Measurements from ENCODE around the gene CD164L2.

The CD164L2 gene

DNA sequence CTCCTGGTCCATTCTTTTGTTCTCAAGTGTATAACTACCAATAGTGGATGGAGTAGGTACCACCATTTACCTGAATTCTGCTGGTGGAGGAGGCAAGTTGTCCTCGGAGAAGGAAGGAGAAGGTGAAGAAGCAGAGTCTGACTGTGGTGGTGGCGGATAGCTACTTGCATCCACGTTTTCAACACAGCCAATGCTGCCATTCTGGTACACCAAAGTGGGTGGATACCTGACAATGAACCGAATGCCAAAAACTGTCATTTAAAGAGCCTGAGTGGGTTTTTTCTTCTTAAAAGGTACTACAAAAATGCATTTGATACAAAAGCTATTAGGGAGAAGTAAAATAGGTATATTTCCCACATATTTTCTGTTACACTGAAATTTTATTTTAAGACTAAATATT, 29.4 kb upstream of the CD164L2 start:
- ATAC-seq: no peak
- no peak for TF ChIP-seq CSDC2 (CRISPR knock-in tag; IDR thresholded peaks at IDR 0.05)
- no peak for TF ChIP-seq GLIS3 (CRISPR knock-in tag; IDR thresholded peaks at IDR 0.05)
- TF ChIP-seq, protein P1, sequence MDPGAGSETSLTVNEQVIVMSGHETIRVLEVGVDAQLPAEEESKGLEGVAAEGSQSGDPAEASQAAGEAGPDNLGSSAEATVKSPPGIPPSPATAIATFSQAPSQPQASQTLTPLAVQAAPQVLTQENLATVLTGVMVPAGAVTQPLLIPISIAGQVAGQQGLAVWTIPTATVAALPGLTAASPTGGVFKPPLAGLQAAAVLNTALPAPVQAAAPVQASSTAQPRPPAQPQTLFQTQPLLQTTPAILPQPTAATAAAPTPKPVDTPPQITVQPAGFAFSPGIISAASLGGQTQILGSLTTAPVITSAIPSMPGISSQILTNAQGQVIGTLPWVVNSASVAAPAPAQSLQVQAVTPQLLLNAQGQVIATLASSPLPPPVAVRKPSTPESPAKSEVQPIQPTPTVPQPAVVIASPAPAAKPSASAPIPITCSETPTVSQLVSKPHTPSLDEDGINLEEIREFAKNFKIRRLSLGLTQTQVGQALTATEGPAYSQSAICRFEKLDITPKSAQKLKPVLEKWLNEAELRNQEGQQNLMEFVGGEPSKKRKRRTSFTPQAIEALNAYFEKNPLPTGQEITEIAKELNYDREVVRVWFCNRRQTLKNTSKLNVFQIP (CRISPR knock-in tag; IDR thresholded peaks at IDR 0.05; ENCODE audit: borderline replicate concordance, low read depth): no peak
- no peak for TF ChIP-seq ZNF8 (CRISPR knock-in tag; IDR thresholded peaks at IDR 0.05)
- no peak for TF ChIP-seq ZNF70 (CRISPR knock-in tag; IDR thresholded peaks at IDR 0.05)
- TF ChIP-seq, protein P2, sequence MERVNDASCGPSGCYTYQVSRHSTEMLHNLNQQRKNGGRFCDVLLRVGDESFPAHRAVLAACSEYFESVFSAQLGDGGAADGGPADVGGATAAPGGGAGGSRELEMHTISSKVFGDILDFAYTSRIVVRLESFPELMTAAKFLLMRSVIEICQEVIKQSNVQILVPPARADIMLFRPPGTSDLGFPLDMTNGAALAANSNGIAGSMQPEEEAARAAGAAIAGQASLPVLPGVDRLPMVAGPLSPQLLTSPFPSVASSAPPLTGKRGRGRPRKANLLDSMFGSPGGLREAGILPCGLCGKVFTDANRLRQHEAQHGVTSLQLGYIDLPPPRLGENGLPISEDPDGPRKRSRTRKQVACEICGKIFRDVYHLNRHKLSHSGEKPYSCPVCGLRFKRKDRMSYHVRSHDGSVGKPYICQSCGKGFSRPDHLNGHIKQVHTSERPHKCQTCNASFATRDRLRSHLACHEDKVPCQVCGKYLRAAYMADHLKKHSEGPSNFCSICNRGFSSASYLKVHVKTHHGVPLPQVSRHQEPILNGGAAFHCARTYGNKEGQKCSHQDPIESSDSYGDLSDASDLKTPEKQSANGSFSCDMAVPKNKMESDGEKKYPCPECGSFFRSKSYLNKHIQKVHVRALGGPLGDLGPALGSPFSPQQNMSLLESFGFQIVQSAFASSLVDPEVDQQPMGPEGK (CRISPR knock-in tag; IDR thresholded peaks at IDR 0.05; ENCODE audit: borderline replicate concordance): no peak
- no peak for TF ChIP-seq ARNTL (CRISPR knock-in tag; IDR thresholded peaks at IDR 0.05; ENCODE audit: borderline replicate concordance, low read depth)
- TF ChIP-seq BACH2 (CRISPR knock-in tag; IDR thresholded peaks at IDR 0.05; ENCODE audit: borderline replicate concordance): no peak
- TF ChIP-seq ZFP3 (CRISPR knock-in tag; IDR thresholded peaks at IDR 0.05): no peak
- no peak for TF ChIP-seq ZC3H10 (CRISPR knock-in tag; IDR thresholded peaks at IDR 0.05)
- no peak for TF ChIP-seq RARB (CRISPR knock-in tag; IDR thresholded peaks at IDR 0.05)
- no peak for TF ChIP-seq ZFP30 (CRISPR knock-in tag; IDR thresholded peaks at IDR 0.05)
- TF ChIP-seq, protein P3, sequence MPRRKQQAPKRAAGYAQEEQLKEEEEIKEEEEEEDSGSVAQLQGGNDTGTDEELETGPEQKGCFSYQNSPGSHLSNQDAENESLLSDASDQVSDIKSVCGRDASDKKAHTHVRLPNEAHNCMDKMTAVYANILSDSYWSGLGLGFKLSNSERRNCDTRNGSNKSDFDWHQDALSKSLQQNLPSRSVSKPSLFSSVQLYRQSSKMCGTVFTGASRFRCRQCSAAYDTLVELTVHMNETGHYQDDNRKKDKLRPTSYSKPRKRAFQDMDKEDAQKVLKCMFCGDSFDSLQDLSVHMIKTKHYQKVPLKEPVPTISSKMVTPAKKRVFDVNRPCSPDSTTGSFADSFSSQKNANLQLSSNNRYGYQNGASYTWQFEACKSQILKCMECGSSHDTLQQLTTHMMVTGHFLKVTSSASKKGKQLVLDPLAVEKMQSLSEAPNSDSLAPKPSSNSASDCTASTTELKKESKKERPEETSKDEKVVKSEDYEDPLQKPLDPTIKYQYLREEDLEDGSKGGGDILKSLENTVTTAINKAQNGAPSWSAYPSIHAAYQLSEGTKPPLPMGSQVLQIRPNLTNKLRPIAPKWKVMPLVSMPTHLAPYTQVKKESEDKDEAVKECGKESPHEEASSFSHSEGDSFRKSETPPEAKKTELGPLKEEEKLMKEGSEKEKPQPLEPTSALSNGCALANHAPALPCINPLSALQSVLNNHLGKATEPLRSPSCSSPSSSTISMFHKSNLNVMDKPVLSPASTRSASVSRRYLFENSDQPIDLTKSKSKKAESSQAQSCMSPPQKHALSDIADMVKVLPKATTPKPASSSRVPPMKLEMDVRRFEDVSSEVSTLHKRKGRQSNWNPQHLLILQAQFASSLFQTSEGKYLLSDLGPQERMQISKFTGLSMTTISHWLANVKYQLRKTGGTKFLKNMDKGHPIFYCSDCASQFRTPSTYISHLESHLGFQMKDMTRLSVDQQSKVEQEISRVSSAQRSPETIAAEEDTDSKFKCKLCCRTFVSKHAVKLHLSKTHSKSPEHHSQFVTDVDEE (CRISPR knock-in tag; IDR thresholded peaks at IDR 0.05): no peak
- no peak for TF ChIP-seq ESRRG (CRISPR knock-in tag; IDR thresholded peaks at IDR 0.05)
- no peak for TF ChIP-seq OSR1 (CRISPR knock-in tag; IDR thresholded peaks at IDR 0.05)
- TF ChIP-seq TCF4 (CRISPR knock-in tag; IDR thresholded peaks at IDR 0.05; ENCODE audit: borderline replicate concordance): no peak
- TF ChIP-seq TOX (CRISPR knock-in tag; IDR thresholded peaks at IDR 0.05; ENCODE audit: borderline replicate concordance): no peak
- TF ChIP-seq, protein P4, sequence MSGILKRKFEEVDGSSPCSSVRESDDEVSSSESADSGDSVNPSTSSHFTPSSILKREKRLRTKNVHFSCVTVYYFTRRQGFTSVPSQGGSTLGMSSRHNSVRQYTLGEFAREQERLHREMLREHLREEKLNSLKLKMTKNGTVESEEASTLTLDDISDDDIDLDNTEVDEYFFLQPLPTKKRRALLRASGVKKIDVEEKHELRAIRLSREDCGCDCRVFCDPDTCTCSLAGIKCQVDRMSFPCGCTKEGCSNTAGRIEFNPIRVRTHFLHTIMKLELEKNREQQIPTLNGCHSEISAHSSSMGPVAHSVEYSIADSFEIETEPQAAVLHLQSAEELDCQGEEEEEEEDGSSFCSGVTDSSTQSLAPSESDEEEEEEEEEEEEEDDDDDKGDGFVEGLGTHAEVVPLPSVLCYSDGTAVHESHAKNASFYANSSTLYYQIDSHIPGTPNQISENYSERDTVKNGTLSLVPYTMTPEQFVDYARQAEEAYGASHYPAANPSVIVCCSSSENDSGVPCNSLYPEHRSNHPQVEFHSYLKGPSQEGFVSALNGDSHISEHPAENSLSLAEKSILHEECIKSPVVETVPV (CRISPR knock-in tag; IDR thresholded peaks at IDR 0.05): no peak
- TF ChIP-seq, protein P5, sequence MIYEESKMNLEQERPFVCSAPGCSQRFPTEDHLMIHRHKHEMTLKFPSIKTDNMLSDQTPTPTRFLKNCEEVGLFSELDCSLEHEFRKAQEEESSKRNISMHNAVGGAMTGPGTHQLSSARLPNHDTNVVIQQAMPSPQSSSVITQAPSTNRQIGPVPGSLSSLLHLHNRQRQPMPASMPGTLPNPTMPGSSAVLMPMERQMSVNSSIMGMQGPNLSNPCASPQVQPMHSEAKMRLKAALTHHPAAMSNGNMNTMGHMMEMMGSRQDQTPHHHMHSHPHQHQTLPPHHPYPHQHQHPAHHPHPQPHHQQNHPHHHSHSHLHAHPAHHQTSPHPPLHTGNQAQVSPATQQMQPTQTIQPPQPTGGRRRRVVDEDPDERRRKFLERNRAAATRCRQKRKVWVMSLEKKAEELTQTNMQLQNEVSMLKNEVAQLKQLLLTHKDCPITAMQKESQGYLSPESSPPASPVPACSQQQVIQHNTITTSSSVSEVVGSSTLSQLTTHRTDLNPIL (CRISPR knock-in tag; IDR thresholded peaks at IDR 0.05; ENCODE audit: low read depth): no peak

DNA sequence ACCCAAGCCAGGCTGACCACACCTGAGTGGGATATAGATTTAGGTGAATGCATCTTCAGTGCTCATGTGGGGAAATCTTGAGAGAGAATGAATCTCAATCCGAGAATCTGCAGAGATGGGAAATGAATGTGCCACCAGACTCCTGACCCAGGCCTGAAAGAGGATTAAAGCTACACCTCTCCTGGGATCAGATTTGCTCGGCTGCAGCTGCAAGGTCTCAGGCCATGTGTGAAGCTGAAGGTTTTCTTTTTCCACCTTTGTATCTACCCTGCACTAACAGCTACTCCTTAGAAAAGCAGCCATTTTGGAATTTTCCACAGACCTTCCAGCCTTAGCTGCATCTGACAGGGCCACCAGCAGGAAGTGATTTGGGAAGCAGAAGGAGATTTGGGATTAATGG, 27.6 kb upstream of the CD164L2 start:
- ATAC-seq: no peak
- TF ChIP-seq ISL1 (CRISPR knock-in tag; IDR thresholded peaks at IDR 0.05) (no peak), TOX (CRISPR knock-in tag; IDR thresholded peaks at IDR 0.05; ENCODE audit: borderline replicate concordance) (no peak), CSDC2 (CRISPR knock-in tag; IDR thresholded peaks at IDR 0.05) (no peak), BACH2 (CRISPR knock-in tag; IDR thresholded peaks at IDR 0.05; ENCODE audit: borderline replicate concordance) (no peak), SNAI2 (CRISPR knock-in tag; IDR thresholded peaks at IDR 0.05) (no peak), ZNF8 (CRISPR knock-in tag; IDR thresholded peaks at IDR 0.05) (no peak), TCF4 (CRISPR knock-in tag; IDR thresholded peaks at IDR 0.05; ENCODE audit: borderline replicate concordance) (no peak), GLIS3 (CRISPR knock-in tag; IDR thresholded peaks at IDR 0.05) (no peak), ZNF70 (CRISPR knock-in tag; IDR thresholded peaks at IDR 0.05) (no peak), ZNF565 (CRISPR knock-in tag; conservative IDR thresholded peaks at IDR 0.05; ENCODE audit: low read depth) (no peak), ZFP3 (CRISPR knock-in tag; IDR thresholded peaks at IDR 0.05) (no peak), ZFP30 (CRISPR knock-in tag; IDR thresholded peaks at IDR 0.05) (no peak), ARNTL (CRISPR knock-in tag; IDR thresholded peaks at IDR 0.05; ENCODE audit: borderline replicate concordance, low read depth) (no peak)
- TF ChIP-seq, protein P3 (CRISPR knock-in tag; IDR thresholded peaks at IDR 0.05): no peak
- TF ChIP-seq, protein P4 (CRISPR knock-in tag; IDR thresholded peaks at IDR 0.05): no peak
